ENCODE measurements around the gene SEPTIN10. TPM values are rescaled to one million over a fixed set of nuclear protein-coding genes. Genes with fewer than 3 reads are reported as not detected.

The SEPTIN10 gene
- total RNA-seq, 2 experiments from 2014 or later = 3.8 to 4.1 TPM

DNA sequence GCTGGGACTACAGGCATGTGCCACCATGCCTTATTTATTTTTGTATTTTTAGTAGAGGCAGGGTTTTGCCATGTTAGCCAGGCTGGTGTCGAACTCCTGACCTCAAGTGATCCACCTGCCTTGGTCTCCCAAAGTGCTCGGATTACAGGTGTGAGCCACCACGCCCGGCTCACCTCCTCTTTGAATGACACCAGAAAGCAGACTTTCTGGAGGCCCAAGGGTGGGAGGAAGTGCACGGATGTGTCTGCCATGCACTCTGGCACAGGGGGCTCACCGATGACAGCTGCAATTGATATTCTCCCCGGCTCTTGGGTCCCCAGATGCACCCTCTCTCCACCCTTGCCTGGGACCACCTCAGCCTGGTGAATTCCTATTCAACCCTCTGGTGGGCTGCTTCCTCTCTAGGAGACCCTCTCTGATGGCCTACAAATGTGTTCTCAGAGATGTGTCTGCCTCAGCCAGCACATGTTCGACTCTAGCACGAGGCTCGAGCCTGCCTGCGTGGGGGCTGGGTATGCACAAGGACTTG is 87.3 kb downstream of the SEPTIN10 start:
- Mint-ChIP-seq H3K36me3 (ENCODE audit: low read depth) (no peaks in the 10 kb centered on the region), H3K4me1 (no peaks in the 10 kb centered on the region), H3K4me3 (no peak overlapping the region), H3K27ac (no peak overlapping the region), H3K27me3 (peaks cover 9% of the 10 kb centered on the region), H3K9me3 (no peaks in the 10 kb centered on the region)
- ChIA-PET CTCF (interaction anchor here (0.9 kb wide), 1 partner anchor 16 kb away, joined by 4 read pairs; no protein-coding TSS in a partner anchor), POLR2A (no interaction called here)
- no peak for DNase-seq

DNA sequence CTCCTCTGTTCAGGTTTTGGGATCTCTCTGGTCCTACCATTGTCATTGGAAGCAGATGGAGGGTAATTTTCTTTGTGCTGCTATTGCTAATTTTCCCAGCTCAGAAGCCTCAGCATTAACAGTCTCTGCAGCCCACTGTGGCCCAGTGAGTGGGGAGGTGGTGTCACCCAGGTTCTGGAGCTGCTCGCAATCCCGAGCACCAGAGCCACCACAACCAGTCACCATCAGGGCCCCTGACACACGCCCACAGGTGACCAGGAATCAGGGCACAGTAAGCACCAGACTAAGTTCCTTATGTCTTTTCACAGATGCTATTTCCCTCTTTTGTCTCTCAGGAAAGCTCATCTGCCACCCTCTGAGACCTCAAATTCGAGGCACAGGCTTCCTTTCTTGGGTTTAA is 87.9 kb downstream of the SEPTIN10 start:
- H3K9me3 Mint-ChIP-seq = no peaks in the 10 kb centered on the region
- no peaks in the 10 kb centered on the region for H3K36me3 Mint-ChIP-seq (ENCODE audit: low read depth)
- CTCF ChIA-PET = no interaction called here
- H3K27me3 Mint-ChIP-seq = peaks cover 9% of the 10 kb centered on the region
- no peak for DNase-seq
- H3K4me1 Mint-ChIP-seq = no peaks in the 10 kb centered on the region
- no peak overlapping the region for H3K27ac Mint-ChIP-seq
- POLR2A ChIA-PET = no interaction called here
- H3K4me3 Mint-ChIP-seq = no peak overlapping the region

DNA sequence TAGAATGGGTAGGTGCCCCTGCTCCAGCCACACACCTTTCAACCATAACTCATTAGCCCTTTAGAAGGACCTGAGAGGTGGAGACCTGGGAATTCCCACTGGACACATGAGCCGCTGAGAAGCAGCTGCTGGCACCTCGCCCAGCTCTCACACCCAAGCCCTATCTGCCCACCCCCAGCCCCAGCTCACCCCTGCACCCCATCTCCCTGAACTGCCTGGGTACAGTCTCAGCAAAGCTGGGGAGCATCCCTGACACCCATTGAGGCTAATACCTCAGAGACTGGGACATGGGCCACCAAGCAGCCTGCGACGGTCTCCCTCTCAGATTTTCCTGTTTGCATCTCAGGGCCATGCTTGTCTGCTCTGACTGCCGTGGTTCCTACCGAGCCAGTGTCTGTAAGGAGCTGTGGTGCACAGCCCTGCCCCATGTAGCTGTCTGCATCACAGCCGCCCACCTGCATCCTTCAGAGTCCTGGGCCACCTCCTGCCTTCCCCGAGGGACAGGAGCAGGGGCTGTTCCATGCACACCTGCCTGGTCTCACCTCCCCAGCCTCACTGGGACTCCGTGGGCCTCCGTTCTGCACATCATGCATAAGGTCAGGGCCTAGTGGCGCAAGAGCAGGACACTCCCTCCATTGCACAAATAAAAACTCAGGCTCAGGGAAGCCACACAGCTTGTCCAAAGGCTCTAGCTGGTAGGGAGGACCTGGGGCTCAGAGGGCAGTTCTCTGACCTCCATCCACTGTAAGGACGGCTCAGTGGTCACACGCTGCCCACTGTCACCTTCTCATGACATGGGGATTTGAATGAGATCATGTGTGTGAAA is 90.0 kb downstream of the SEPTIN10 start:
- Mint-ChIP-seq H3K9me3 (no peaks in the 10 kb centered on the region), H3K4me3 (no peak overlapping the region), H3K27ac (no peak overlapping the region), H3K4me1 (no peaks in the 10 kb centered on the region), H3K27me3 (no peaks in the 10 kb centered on the region), H3K36me3 (ENCODE audit: low read depth) (no peaks in the 10 kb centered on the region)
- ChIA-PET POLR2A (no interaction called here), CTCF (no interaction called here)
- no peak for DNase-seq

DNA sequence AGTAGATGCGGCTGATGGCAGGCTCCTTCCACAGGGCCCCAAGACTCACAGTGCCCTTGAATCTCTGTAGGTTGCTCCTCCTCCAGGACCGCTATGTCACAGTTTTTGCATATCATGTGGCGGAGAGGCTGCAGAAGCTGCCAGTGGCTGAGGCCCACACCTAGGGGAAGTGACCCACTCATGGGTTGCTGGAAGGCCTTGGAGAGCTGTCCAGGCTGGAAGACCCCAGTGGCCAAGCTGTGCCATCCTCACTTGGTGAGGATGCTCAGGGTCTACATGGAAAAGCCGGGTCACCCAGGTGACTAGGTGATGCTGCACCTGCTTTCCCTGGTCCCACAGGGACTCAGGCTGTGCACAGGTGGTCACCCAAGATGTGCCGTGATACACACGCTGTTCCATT is 90.6 kb downstream of the SEPTIN10 start:
- POLR2A ChIA-PET = no interaction called here
- H3K36me3 Mint-ChIP-seq (ENCODE audit: low read depth) = no peaks in the 10 kb centered on the region
- no peaks in the 10 kb centered on the region for H3K4me1 Mint-ChIP-seq
- CTCF ChIA-PET = no interaction called here
- no peaks in the 10 kb centered on the region for H3K9me3 Mint-ChIP-seq
- no peak for DNase-seq
- H3K27me3 Mint-ChIP-seq = no peaks in the 10 kb centered on the region
- H3K27ac Mint-ChIP-seq = no peak overlapping the region
- H3K4me3 Mint-ChIP-seq = no peak overlapping the region

DNA sequence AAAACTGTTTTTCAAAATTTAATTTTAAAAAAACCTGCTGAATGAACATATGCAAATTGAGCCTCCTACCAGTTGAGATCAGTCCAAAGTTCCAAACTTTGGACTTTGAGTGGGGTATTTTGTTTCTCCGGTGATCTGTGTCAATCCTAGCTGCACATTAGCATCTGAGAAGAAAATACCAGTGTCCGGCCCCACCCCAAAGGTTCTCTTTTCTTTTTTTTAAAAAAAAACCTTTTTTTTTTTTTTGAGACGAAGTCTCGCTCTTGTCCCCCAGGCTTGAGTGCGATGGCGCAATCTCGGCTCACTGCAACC is 91.7 kb downstream of the SEPTIN10 start:
- ChIA-PET CTCF (no interaction called here), POLR2A (no interaction called here)
- DNase-seq = no peak
- Mint-ChIP-seq H3K27me3 (no peaks in the 10 kb centered on the region), H3K9me3 (no peaks in the 10 kb centered on the region), H3K4me3 (no peak overlapping the region), H3K36me3 (ENCODE audit: low read depth) (no peaks in the 10 kb centered on the region), H3K4me1 (no peaks in the 10 kb centered on the region), H3K27ac (no peak overlapping the region)

DNA sequence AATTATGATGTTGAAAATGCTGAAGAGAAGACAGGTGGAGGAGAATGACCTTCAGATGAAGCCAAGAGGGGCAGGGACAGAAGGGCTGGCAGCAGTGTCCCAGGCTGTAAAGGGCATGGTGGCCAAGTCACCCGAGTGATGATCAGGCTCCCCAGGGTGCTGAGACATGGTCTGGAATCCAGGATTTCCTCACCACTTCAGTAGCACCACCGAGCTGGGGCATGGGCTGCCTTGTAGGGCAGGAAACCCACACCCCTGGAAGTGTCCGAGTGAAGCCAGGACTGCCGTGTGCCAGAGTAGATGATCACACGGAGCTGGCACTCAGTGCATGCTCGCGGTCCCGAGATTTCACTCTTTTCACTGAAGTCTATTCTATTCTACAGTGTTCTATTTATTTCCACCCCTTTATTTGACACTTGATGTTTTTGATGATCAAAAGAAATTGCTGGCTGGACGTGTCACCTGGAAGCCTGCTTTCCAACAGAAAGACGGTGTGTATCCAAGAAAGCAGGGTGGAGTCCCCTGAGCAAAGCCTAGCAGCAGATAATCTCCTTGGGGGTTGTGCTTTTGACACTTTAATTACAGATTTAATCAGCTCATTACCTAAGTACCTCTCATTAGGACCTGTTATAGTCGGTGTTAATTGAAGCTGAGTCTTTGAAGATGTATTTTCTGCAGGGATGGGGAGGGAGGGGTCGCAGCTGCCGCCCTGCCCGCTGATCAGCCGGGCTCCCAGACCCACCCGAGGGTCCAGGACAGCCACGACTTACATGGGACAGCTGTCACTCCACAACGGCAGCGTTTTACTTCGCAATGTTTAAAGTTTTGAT is 92.3 kb downstream of the SEPTIN10 start:
- ChIA-PET CTCF (no interaction called here), POLR2A (no interaction called here)

DNA sequence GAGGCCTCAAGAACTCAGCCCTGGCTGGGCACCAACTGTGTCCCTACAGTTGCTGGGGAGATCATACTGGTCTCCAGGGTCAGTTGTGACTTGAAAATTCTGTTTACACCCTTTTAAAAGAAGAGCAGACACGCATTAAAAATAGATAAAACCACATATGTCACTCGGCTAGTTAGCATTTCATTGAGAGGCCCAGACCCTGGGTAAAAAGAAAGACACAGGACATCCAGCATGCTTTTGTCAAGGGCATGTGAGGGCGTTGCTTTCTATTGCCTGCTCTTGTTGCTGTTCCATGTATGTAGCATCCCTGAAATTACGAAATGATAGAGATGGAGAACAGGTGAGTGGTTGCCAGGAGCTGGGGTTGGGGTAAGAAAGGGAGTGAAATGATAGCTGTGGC is 94.3 kb downstream of the SEPTIN10 start:
- H3K9me3 Mint-ChIP-seq = no peaks in the 10 kb centered on the region
- DNase-seq = no peak
- no peak overlapping the region for H3K4me3 Mint-ChIP-seq
- H3K36me3 Mint-ChIP-seq (ENCODE audit: low read depth) = no peaks in the 10 kb centered on the region
- peaks cover 2% of the 10 kb centered on the region for H3K4me1 Mint-ChIP-seq
- ChIA-PET POLR2A (no interaction called here), CTCF (no interaction called here)
- H3K27me3 Mint-ChIP-seq = no peaks in the 10 kb centered on the region
- H3K27ac Mint-ChIP-seq = no peak overlapping the region

More for the DNA sequence above, 92.3 kb downstream of the SEPTIN10 start:
- DNase-seq = no peak
- no peaks in the 10 kb centered on the region for H3K4me1 Mint-ChIP-seq
- H3K27ac Mint-ChIP-seq = no peak overlapping the region
- no peaks in the 10 kb centered on the region for H3K27me3 Mint-ChIP-seq
- H3K36me3 Mint-ChIP-seq (ENCODE audit: low read depth) = no peaks in the 10 kb centered on the region
- no peaks in the 10 kb centered on the region for H3K9me3 Mint-ChIP-seq
- H3K4me3 Mint-ChIP-seq = no peak overlapping the region

DNA sequence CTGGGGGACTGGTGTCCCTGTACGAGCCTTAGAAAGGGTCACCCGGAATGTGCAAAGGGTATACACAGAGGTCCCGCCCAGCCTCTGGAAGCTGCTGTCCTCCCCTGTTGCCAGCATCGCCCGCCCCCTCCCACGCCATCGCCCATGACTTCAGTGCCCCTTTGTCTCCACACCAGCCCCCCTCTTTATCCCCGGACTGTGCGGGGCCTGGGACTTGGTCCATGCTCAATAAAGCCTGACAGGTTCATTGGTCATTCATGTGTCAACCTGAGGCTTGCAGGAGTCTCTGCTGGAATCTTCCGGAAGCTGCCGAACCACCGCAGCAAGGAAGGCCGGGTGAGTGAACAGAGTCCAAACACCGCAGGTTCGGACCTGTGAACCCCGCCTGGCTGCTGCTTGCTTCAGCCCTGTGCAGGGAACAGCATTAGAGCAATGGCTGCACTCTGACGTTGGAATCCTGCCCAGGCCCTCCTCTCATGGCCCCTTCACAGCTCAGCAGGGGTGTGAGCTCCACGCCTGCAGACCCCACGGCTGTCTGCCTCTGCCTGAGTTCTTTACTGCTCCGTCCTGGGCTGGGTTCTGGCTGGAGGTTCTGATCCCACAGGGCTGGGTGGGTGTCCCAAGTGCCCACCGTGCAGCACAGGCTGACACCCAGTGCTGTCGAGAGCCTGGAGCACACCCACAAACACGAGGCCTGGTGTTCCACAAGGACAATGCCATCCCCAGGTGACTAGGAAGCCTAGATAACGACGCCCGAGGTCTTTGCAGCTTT is 96.5 kb downstream of the SEPTIN10 start:
- Mint-ChIP-seq H3K36me3 (ENCODE audit: low read depth) (no peaks in the 10 kb centered on the region), H3K27me3 (peaks cover 7% of the 10 kb centered on the region), H3K4me1 (peaks cover 16% of the 10 kb centered on the region), H3K9me3 (no peaks in the 10 kb centered on the region), H3K4me3 (no peak overlapping the region), H3K27ac (no peak overlapping the region)
- POLR2A ChIA-PET = no interaction called here
- no peak for DNase-seq
- CTCF ChIA-PET = no interaction called here

DNA sequence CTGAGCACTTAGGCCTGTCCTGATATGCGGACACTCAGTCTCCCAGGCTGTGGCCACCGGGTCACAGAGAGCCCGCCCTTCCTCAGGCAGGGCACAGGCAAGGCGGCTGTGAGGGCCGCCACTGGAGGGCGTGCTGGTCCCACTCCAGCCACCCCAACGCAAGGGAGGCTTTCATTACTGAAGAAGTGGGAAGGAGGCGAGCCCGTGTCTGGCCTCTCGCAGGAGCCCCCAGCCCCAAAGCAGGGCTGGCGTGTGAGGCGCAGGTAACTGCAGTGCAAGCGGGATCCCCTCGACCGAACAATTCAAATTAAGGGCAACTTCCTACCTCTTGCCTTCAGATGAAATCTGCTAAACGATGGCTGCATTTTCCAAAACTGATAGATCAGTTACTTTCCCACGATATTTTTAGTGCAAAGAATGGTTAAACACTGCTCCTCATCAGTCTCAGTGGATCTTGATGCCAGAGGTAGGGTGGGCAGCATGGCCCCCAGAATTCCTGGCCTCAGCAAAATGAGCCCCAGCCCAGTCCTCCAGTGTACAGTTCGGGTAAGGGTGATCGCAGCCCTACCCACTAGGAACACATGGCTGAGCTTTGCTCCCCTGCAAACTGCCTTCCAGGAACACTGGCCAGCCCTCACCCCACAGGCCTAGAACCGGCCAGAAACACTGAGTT is 97.2 kb downstream of the SEPTIN10 start:
- CTCF ChIA-PET = no interaction called here
- H3K4me3 Mint-ChIP-seq = no peak overlapping the region
- no peaks in the 10 kb centered on the region for H3K36me3 Mint-ChIP-seq (ENCODE audit: low read depth)

DNA sequence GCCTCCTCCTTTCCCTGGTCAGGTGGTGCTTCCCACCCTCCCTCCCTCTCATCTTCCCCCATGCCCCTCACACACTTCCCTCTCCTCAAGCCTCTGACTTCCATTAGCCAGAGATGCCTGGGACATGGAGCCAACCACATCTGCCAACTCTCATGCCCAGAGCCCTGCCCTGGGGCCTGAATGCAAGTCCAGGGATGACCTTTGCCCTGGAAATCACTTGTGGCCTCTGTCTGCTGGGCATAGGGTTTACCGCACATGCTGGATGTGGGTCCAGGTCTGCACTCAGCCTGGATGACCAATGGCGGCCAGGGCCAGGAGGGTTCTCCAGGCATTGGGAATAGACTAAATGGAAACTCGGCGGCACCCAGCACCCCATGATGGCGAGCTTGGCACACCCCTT is 98.9 kb downstream of the SEPTIN10 start:
- H3K4me1 Mint-ChIP-seq = peaks cover 16% of the 10 kb centered on the region
- CTCF ChIA-PET = interaction anchor here (0.6 kb wide), 1 partner anchor 421 kb away, joined by 5 read pairs; no protein-coding TSS in a partner anchor

More for the DNA sequence above, 97.2 kb downstream of the SEPTIN10 start:
- POLR2A ChIA-PET = no interaction called here
- Mint-ChIP-seq H3K4me1 (peaks cover 16% of the 10 kb centered on the region), H3K9me3 (no peaks in the 10 kb centered on the region), H3K27ac (no peak overlapping the region), H3K27me3 (peaks cover 7% of the 10 kb centered on the region)
- DNase-seq = no peak

DNA sequence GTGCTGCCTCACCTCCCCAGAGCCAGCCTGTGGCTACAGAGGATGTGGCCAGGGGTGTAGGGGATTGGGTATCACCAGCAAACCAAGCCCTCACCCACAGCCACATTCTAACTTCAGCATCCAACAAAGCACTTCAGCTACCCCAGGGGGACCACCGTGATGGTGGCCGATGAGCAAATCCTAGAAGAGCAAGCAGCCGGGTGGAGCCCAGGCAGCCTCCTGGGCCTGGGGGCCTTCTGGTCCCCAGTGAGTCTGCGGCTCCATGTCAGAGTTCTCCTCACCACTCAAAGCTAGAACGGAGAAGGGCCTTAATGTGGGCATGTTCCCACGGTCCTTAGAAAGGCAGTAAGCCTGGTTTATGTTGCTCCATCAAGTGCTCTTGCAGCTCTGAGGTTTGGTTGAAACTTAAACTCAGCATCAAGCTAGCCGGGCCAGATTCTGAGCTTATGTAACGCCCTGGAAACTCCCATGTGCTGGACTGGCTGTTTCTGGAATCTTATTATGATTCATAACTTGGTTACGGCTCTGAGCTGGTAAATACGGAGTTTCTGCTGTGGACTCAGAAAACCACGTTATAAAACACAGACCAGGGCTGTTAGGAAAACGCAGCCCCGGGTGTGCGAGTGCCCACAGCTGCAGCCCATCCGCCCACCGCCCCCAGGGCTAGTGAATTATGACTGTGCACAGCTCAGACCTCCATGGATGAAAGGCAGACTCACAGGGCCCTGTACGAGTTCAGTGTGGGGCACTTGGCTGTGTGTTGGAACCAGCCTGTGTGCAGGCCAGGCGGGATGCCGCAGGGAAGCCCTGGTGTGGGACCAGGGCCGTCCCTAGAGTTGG is 99.8 kb downstream of the SEPTIN10 start:
- no peaks in the 10 kb centered on the region for H3K36me3 Mint-ChIP-seq (ENCODE audit: low read depth)
- DNase-seq = peak; percentile 42
- H3K4me1 Mint-ChIP-seq = peaks cover 16% of the 10 kb centered on the region
- H3K9me3 Mint-ChIP-seq = no peaks in the 10 kb centered on the region
- POLR2A ChIA-PET = interaction anchor here (1.2 kb wide), 1 partner anchor 300 kb away, joined by 3 read pairs; no protein-coding TSS in a partner anchor
- no peak overlapping the region for H3K27ac Mint-ChIP-seq
- H3K4me3 Mint-ChIP-seq = no peak overlapping the region
- H3K27me3 Mint-ChIP-seq = peaks cover 7% of the 10 kb centered on the region
- CTCF ChIA-PET = interaction anchor here (0.6 to 1.2 kb wide), 2 partner anchors 387 to 420 kb away, joined by 5 read pairs; no protein-coding TSS in a partner anchor

More for the DNA sequence above, 98.9 kb downstream of the SEPTIN10 start:
- Mint-ChIP-seq H3K27ac (no peak overlapping the region), H3K4me3 (no peak overlapping the region), H3K27me3 (peaks cover 7% of the 10 kb centered on the region), H3K36me3 (ENCODE audit: low read depth) (no peaks in the 10 kb centered on the region), H3K9me3 (no peaks in the 10 kb centered on the region)
- no peak for DNase-seq
- POLR2A ChIA-PET = interaction anchor here (1.2 kb wide), 1 partner anchor 301 kb away, joined by 3 read pairs; no protein-coding TSS in a partner anchor

DNA sequence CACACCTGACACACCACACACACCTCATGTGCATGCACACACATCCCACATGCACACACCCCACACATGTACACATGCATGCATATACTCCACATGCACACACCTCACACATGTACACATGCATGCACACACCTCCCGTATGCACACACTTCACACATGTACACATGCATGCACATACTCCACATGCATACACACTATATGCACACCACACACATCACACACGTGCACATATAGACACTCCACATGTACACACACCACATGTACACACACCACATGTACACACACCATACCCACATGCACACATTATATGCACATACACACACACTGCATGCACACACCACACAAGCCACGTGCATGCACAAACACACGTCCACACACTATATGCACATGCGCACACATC is 100.5 kb downstream of the SEPTIN10 start:
- H3K27me3 Mint-ChIP-seq = peaks cover 7% of the 10 kb centered on the region
- CTCF ChIA-PET = interaction anchor here (0.5 to 1.2 kb wide), 2 partner anchors 386 to 420 kb away, joined by 3 to 5 read pairs; no protein-coding TSS in a partner anchor
- no peaks in the 10 kb centered on the region for H3K36me3 Mint-ChIP-seq (ENCODE audit: low read depth)
- DNase-seq = no peak
- peaks cover 16% of the 10 kb centered on the region for H3K4me1 Mint-ChIP-seq
- POLR2A ChIA-PET = no interaction called here
- no peaks in the 10 kb centered on the region for H3K9me3 Mint-ChIP-seq
- no peak overlapping the region for H3K27ac Mint-ChIP-seq
- H3K4me3 Mint-ChIP-seq = no peak overlapping the region
